Activated CD4-positive, alpha-beta T cell treated with anti-CD3 and anti-CD28 coated beads for 48 hours (primary cell): Measurements from ENCODE around the gene ZNF407.

ENCODE experiments used
- DNase-seq: peaks from one replicate; pipeline ENCODE4 v3.0.0-alpha.2; 2020

Gene ZNF407

DNA sequence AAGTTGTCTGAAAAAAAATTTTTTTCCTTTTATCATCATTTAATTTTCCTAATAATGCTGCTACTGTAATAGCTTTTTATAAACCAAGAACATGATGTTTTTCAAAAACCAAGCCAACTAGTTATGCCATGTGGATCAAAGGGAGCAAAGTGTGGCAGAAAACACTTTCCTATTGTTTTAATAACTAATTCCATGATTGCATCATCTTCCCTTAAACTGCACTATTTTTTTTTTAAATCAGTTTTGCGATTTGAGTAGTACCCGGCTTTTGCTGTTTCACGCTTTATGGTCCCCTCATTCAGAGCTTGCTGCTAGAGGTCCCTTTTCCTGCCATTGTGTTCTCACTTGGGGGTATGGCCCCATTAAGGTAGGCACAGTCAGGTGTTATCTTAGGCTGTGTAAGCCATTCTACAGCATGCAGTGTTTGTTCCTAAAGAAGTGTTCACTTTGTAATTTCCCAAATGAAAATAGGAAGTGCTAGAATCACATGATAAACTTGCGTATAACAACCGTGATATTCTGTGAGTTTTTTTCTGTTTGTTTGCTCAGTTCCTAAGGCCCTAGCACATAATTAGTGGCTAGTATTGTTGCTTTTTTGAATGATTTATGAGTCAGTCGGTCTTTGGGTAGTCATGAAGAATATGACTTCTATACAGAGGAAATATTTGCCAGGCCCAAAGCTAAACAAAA is 385.4 kb downstream of the ZNF407 start:
- DNase-seq, result no peak

GRCh38 chr18:74989134-74989533 is 391.5 kb downstream of the ZNF407 start:
- DNase-seq, result no peak

DNA sequence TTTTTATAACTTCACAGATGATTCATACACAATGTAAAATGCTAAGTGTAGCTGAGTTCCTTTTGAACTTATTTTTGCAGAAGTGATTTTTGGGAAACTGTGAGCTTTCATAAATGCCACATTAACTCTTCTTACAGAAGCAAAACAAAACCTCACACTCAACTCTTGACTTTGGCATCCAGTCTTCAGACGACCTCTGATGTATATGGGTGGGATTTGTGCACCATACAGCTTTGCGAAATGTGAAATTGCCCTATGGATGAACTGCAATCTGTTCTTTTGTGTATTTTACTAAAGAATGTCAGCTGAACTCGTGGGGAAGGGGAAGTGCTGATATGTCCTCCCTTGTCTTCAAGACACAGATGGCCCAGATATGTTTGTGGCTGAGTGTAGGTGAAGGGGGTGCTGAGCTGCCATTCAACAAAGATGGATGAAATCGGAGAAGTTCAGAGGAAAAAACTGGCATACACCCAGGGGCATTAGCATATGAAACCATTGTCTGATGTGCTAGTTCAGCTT is 393.0 kb downstream of the ZNF407 start:
- DNase-seq, result no peak

- no peak for DNase-seq
Observed at GRCh38 chr18:74994502-74995418, 397.1 kb downstream of the ZNF407 start.

DNA sequence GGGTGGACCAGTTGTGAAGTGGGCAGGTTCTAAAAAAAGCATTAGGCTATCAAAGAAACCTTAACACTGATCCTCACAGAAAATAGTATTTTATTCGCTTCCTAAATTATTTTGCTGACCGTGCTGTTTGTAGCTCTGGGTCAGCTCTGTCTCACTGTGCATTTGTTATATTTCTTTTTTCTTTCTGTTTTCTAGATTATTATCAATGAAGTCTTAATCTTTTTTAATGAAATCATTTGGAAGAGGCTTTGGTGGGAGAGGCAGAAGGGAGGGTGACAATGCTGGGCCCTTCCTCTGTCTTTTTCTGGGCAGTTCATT is 397.7 kb downstream of the ZNF407 start:
- DNase-seq, result no peak

GRCh38 chr18:74996055-74996454 is 398.4 kb downstream of the ZNF407 start:
- DNase-seq, result no peak

DNA sequence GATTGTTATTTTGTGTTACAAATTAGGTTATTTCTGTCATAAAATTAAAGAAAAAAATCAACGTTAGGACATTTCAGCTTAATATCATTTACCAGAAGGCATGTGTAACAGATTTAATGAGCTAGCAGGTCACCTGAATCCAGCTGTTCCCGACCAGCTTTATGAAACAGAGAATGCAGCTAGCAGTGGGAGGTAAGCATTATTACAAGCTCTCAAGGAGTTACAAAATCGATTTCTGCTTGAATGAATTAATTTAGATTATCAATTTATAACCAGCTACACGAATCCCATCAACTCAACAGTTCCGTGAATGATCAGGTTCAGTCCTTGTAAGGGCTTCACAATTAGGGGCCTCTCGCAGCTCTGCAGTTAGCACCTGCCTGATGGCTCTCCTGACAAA is 399.3 kb downstream of the ZNF407 start:
- DNase-seq, result no peak

DNA sequence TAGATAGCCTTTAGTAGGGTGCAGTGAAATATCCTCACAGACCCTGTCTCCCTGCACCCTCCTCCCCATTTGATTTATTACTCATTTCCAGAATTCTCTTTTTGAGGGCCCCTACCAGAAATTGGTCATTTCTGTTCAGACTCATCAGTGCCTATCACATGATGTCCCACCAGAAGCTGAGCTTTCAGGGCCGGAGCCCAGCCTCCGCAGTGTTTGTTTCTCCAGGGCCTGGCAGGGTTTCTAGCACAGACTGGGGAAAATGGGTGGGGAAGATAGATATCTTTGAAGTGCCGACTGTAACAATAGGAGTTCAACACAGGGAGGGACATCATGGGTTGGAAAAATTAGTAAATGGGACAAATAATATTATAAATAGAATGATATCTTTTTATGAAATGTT is 403.2 kb downstream of the ZNF407 start:
- no peak for DNase-seq

GRCh38 chr18:75003039-75003438 is 405.4 kb downstream of the ZNF407 start:
- DNase-seq, result no peak

DNA sequence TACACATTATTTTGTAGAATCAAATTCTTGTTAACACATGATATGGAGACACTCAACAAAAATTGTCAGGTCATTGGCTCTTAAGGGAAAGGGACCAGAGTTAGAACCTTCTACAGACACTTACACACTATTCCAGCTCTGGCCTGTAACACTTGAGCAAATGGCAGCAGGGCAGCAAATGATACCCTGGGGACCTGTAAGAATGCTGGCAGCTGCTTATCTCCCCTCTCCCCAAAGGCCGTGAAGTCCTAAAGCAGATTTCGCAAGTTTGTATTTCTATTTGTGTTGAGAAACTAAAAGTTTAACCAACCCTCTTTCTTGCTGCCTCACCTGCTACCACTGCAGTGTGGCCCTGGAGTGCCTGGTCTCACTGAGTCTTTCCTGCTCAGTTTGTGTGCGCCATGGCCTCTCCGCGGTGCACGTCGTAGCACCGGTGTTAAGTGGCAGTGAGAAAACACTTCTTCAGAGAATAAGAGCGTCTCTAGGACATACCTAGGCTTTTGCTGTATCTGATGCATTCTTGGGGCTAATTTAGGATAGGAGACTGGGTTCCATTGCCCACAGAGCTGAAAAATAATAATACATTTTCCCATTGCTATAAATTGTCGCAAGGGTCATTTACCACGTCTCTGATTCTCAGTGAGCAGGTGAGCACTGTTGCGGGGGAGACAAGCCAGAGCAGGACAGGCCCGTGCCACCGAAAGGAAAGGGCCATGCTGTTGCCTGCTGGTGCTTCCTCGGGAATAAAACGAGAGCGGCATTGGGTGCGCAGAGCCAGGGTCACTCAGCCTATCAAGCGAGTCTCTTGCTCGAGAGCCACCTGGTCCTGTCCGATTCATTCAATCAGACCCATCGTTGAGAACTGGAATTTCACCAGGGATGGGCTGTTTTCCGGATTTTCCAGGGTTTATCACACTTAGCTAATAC is 406.4 kb downstream of the ZNF407 start:
- no peak for DNase-seq

GRCh38 chr18:75005626-75006025 is 408.0 kb downstream of the ZNF407 start:
- DNase-seq, result no peak

DNA sequence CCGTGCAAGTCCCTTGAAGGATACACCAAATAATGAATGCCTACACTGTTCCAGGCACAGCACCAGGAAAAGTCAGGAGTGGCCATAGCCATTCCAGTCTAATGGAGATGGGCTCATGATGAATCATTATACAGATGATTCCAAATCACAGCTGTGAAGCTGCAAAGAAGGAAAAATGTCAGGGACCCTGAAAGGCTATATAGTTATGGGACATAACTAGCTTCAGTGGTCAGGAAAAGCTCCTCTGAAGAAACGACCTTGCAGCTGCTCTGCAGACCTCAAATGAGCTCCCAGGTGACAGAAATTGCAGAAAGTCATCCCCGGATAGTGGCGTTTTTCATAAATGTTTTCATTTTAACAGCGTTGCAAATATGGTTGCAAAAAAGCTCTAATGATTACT is 410.5 kb downstream of the ZNF407 start:
- no peak for DNase-seq

DNA sequence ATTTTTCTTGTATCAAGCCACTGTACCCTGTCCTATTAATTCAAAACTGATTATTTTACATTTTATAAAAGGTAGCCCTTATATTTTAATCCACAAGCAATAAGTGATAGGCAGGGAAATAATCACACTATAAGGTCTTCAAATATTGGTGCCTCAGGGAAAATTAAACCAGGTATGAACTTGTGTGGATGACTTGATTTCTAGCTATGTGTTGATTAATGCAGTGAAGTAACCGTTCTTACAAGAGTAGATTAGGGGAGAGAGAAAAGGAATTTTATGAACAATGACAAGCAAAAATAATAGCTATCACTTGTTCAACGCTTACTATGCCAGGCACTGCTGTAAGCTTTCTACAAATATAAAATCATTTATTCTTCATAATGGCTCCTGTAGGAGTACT is 411.6 kb downstream of the ZNF407 start:
- DNase-seq, result no peak

- DNase-seq, result no peak
Observed at GRCh38 chr18:75009878-75010277, 412.2 kb downstream of the ZNF407 start.

DNA sequence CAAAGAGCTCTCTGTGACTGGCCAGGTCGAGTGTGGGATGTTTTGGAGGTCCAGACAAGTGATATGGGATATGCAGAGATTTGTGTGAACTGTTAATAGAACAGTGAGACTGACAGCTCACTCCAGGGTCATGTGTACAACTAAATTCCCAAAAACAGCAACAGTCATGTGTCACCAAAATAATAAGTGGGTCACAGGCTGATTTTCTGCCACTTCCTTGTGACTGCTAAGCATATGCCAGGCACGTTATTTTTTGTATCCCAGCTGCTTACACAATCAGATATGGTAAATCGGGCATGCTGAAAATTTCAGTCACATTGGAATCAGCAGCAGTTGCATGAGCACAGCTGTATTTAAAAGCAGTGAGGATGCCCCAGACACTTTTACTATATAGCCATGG is 412.6 kb downstream of the ZNF407 start:
- no peak for DNase-seq

DNA sequence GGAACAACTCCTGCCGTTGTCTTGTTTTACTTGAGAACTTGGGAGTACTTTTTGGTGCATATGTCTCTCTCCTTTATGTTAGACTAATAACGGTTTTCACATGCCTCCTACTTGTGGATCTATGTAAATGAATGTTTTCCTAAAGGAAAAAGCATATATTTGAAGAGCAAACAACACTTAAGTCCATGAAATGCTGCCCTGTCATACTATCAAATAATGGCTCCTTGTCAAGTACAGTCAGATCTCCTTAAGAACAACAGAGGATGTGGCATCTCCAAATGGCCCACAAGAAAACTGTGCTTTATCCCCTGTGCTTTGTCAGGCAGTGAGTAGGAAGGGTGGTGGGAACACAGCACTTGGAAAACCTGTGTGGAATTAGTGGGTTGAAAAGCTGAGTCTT is 413.0 kb downstream of the ZNF407 start:
- no peak for DNase-seq

- no peak for DNase-seq
Observed at GRCh38 chr18:75016025-75016717, 418.5 kb downstream of the ZNF407 start.

GRCh38 chr18:75023473-75023872 is 425.8 kb downstream of the ZNF407 start:
- DNase-seq, result no peak

GRCh38 chr18:75024871-75025270 is 427.2 kb downstream of the ZNF407 start:
- no peak for DNase-seq

DNA sequence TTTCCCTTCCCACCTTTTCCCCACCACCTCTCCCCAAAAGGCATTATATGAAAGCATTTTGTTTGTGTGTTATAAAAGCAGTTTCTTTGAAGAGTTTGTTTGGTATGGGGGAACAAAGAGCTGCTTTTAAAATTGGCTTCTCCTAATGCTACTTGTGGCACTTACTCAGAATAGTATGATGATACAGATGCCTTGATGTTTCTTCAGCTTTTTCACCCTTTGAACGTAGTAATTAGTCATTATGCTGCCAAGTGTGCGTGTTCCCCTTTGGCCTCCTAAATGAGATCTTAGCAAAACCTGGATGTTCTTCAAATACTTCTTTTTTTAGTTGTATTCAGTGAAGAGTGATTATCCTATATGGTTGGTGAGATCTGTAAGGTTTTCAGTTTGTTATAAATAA is 427.9 kb downstream of the ZNF407 start:
- no peak for DNase-seq

DNA sequence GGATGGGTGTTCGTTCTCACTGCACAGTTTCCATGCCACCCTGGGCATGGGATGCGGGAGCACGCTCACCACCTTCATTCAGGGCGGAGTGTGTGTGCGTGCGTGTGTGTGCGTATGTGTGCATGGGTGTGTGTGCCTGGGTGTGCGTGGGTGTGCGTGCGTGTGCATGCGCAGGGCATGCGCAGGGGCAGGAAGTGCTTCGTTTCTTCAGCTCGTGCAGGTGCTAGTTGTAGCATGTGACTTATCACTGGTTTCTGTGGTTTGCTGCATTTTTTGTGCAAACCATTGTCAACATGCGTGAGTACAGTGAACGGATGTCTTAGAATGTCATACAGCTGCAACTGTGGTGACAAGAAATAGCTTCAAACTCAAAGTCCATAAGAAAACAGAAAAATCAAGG is 431.8 kb downstream of the ZNF407 start:
- peak; percentile 13 for DNase-seq

DNA sequence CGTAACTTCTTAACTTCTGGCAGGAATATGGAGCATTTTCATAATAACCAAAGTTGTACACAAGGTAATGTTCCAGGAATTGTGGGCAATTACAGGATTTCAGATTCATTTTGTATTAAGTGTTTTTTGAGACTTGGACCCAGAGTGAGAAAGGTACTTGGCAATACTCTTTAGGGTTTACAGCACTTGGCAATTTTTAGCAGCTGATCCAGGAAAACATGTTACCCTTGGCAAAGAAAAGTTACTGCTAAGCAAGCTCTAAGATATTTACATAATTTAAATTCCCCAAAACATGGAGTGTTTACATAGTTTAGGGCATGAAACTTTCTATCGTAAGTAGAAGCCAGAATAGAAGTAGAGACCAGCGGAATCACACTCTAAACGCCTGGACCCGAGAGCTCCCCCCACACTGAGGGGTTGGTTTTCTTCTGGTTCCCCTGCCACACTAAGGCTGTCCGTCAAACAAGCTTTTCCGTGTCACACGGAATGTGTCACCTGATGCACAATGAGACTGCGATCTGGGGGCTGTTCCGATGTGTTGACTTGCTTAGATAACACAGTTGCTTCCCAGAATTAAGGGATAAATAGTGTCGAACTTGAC is 434.1 kb downstream of the ZNF407 start:
- no peak for DNase-seq
